Measurements from ENCODE around the gene HIGD2A. TPM values are rescaled to one million over a fixed set of nuclear protein-coding genes. Genes with fewer than 3 reads are reported as not detected.

HIGD2A gene
- total and polyA plus RNA-seq, 10 of the 15 experiments (the other 5 are each of a cell fraction or from before 2014, with no cell fraction given) = 152 to 348 (median 194) TPM

- TF ChIP-seq, protein P1, sequence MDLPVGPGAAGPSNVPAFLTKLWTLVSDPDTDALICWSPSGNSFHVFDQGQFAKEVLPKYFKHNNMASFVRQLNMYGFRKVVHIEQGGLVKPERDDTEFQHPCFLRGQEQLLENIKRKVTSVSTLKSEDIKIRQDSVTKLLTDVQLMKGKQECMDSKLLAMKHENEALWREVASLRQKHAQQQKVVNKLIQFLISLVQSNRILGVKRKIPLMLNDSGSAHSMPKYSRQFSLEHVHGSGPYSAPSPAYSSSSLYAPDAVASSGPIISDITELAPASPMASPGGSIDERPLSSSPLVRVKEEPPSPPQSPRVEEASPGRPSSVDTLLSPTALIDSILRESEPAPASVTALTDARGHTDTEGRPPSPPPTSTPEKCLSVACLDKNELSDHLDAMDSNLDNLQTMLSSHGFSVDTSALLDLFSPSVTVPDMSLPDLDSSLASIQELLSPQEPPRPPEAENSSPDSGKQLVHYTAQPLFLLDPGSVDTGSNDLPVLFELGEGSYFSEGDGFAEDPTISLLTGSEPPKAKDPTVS (IDR thresholded peaks at IDR 0.05; ENCODE audit: low read depth, low read length) = no peak
These were observed 49.2 kb upstream of the HIGD2A start (continued) for GRCh38 chr5:176339304-176339703.

DNA sequence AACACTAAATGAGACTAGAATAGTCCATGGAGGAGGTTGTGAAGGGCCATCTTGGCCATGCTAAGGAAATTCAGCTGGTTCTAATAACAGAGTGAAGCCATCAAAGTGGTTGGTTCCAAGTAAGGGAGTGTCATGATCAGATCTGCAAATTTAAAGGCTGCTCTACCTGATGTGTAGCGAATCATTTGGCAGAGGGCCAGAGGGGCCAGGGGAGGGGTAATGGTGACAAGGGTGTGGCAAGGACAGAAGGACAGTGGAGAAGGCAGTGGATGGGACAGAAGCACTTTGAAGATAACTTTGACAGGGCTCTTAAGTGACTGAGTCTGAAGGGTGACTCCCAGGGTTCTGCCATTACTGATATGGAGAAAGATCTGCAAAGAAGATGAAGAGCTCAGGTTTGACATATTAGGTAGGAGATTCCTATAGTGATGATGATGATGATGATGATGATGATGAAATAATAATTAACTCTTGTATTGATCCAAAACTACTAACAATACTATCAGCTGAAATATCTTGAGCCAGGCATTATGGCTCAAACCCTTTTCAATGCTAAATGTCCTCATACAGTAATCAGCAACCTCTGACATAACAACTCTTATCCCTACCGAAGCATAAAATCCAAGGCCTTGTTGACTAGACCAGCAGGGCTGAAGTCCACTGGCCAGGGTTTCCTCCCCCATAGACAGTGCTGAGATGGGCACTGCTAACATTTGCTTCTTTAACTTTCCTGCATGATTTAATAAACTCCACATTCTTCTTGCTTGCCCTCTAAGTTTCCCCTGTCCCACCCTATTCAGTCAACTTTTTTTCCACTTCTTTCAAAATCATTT, 47.0 kb upstream of the HIGD2A start:
- 97% methylated on average over 2 of the region's 2 CpGs for WGBS (ENCODE audit: insufficient coverage, insufficient replicate concordance, low lambda C conversion rate, missing lambda C conversion rate)
- ATAC-seq = no peak
- no peaks in the 10 kb centered on the region for H4K20me1 ChIP-seq (ENCODE audit: control insufficient read depth, insufficient read depth)
- H3K4me2 ChIP-seq (ENCODE audit: control insufficient read depth, insufficient read depth) = no peak overlapping the region
- FAIRE-seq = no peak
- no peaks in the 10 kb centered on the region for H3K4me1 ChIP-seq (ENCODE audit: control insufficient read depth, insufficient read depth, low read length)
- H2AFZ ChIP-seq (ENCODE audit: control insufficient read depth, low read depth, low read length) = no peak overlapping the region
- ChIA-PET CTCF (interaction anchor here (0.5 kb wide), 1 partner anchor 974 kb away, joined by 5 read pairs; no protein-coding TSS in a partner anchor), RAD21 (ENCODE audit: unreplicated experiment) (no interaction called here), POLR2A (interaction anchor here (1.3 kb wide), 1 partner anchor 12 kb away, joined by 4 read pairs; no protein-coding TSS in a partner anchor), SMC1A (ENCODE audit: uncharacterized antibody, unreplicated experiment) (interaction anchor here (1.4 kb wide), 1 partner anchor 9 kb away, joined by 3 read pairs; no protein-coding TSS in a partner anchor)
- H3K9me3 ChIP-seq (replicated peaks; ENCODE audit: control insufficient read depth, insufficient read depth, low read length) = no peaks in the 10 kb centered on the region
- no peaks in the 10 kb centered on the region for H3K27me3 ChIP-seq (replicated peaks in 1 of 2; ENCODE audit: control insufficient read depth in 2 of 2, insufficient read depth in 2 of 2, low read length in 1 of 2)
- BruUV-seq (replicated peaks) = no TSS peak
- H3K9ac ChIP-seq (ENCODE audit: control insufficient read depth, insufficient read depth, low read length) = no peak overlapping the region
- peaks cover under 1 to 1% of the 10 kb centered on the region in 2 experiments; a peak in 1 of 4 replicates for H3K36me3 ChIP-seq (ENCODE audit: control insufficient read depth in 2 of 2, insufficient read depth in 2 of 2, low read length in 1 of 2)
- no peaks in the 10 kb centered on the region for H3K79me2 ChIP-seq (ENCODE audit: control insufficient read depth, insufficient read depth, low read length)
- DNase-seq (ENCODE audit: low read depth, low spot score) = no peak
- in situ Hi-C loops (cut with MboI) = no loop called here
- H3K27ac ChIP-seq (ENCODE audit: control insufficient read depth, insufficient read depth) = no peak overlapping the region
- intact Hi-C loops (cut with micrococcal nuclease; ENCODE audit: unreplicated experiment) = no loop called here
- TF ChIP-seq, protein P1 (IDR thresholded peaks at IDR 0.05; ENCODE audit: low read depth, low read length) = no peak
- no peak for TF ChIP-seq ZNF274 (IDR thresholded peaks at IDR 0.05; ENCODE audit: insufficient read depth, insufficient read length)
- no peak for TF ChIP-seq ZNF24 (IDR thresholded peaks at IDR 0.05)
- TF ChIP-seq SMAD5 (IDR thresholded peaks at IDR 0.05; ENCODE audit: low read depth) = no peak
- TF ChIP-seq CREB1 (IDR thresholded peaks at IDR 0.05; ENCODE audit: low read depth) = no peak
- TF ChIP-seq, protein P2, sequence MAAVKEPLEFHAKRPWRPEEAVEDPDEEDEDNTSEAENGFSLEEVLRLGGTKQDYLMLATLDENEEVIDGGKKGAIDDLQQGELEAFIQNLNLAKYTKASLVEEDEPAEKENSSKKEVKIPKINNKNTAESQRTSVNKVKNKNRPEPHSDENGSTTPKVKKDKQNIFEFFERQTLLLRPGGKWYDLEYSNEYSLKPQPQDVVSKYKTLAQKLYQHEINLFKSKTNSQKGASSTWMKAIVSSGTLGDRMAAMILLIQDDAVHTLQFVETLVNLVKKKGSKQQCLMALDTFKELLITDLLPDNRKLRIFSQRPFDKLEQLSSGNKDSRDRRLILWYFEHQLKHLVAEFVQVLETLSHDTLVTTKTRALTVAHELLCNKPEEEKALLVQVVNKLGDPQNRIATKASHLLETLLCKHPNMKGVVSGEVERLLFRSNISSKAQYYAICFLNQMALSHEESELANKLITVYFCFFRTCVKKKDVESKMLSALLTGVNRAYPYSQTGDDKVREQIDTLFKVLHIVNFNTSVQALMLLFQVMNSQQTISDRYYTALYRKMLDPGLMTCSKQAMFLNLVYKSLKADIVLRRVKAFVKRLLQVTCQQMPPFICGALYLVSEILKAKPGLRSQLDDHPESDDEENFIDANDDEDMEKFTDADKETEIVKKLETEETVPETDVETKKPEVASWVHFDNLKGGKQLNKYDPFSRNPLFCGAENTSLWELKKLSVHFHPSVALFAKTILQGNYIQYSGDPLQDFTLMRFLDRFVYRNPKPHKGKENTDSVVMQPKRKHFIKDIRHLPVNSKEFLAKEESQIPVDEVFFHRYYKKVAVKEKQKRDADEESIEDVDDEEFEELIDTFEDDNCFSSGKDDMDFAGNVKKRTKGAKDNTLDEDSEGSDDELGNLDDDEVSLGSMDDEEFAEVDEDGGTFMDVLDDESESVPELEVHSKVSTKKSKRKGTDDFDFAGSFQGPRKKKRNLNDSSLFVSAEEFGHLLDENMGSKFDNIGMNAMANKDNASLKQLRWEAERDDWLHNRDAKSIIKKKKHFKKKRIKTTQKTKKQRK (IDR thresholded peaks at IDR 0.05; ENCODE audit: low read depth, low read length) = no peak
- TF ChIP-seq STAT3 (IDR thresholded peaks at IDR 0.05; ENCODE audit: low read depth, low read length) = no peak
- H3K4me3 ChIP-seq = no peak overlapping the region
